NOMO-1 treated with dmso at 0.1 percent for 144 hours (cell line): Measurements from ENCODE around the gene TAF11L13.

ENCODE experiments used
- DNase-seq: peaks from one replicate; lab custom pipeline; 2025; ENCODE audit not compliant: unreplicated experiment; lab: John Stamatoyannopoulos, UW

Gene TAF11L13

GRCh38 chr5:17678751-17679324 lies 47.0 kb downstream of the TAF11L13 start:
- no peak for DNase-seq

GRCh38 chr5:17679597-17680203 lies 47.8 kb downstream of the TAF11L13 start:
- no peak for DNase-seq

GRCh38 chr5:17680737-17681136 lies 48.8 kb downstream of the TAF11L13 start:
- no peak for DNase-seq
